SJSA1 (cell line): Measurements from ENCODE around the gene ACD. TPM values are rescaled to one million over a fixed set of nuclear protein-coding genes. Genes with fewer than 3 reads are reported as not detected.

ENCODE experiments used
- DNase-seq, 2 experiments: peaks; one replicate each; pipeline ENCODE4 v3.0.0-alpha.2; 2015 to 2020; ENCODE audit warnings: low spot score in 2 of 2, low read depth in 1 of 2
- H3K27ac ChIP-seq: fragments of 250-450 bp; sonication (Bioruptor Pico); 2 replicates; pipeline ENCODE4 v1.5.1; 2020; ENCODE audit warnings: mild to moderate bottlenecking, moderate library complexity
- H3K27me3 ChIP-seq: fragments of 250-450 bp; sonication (Bioruptor Pico); replicated peaks from 2 replicates; pipeline ENCODE4 v1.5.1; 2020; ENCODE audit warnings: mild to moderate bottlenecking, moderate library complexity
- H3K36me3 ChIP-seq: fragments of 250-450 bp; sonication (Bioruptor Pico); 2 replicates; pipeline ENCODE4 v1.5.1; 2020; ENCODE audit warnings: mild to moderate bottlenecking
- H3K4me1 ChIP-seq: fragments of 250-450 bp; sonication (Bioruptor Pico); replicated peaks from 2 replicates; pipeline ENCODE4 v1.6.1; 2021; ENCODE audit warnings: mild to moderate bottlenecking
- H3K4me3 ChIP-seq: fragments of 250-450 bp; sonication (Bioruptor Pico); 2 replicates; pipeline ENCODE4 v1.5.1; 2020; ENCODE audit warnings: mild to moderate bottlenecking
- H3K9me3 ChIP-seq: fragments of 250-450 bp; sonication (Bioruptor Pico); replicated peaks from 2 replicates; pipeline ENCODE4 v1.5.1; 2020; ENCODE audit warnings: mild to moderate bottlenecking
- total RNA-seq: library from RNA; depleted of rRNA; stranded (reverse); fragments of >200 nt; shearing (Covaris generic); gene quantifications from 2 replicates; pipeline ENCODE4 v1.2.3, GENCODE V29; 2014

ACD gene
- total RNA-seq, 1 experiment from 2014 or later: 33.0 TPM

GRCh38 chr16:67653128-67653788 lies 6.8 kb downstream of the ACD start:
- H3K36me3 ChIP-seq: peaks cover 41% of the 10 kb centered on the region
- peaks cover 40% of the 10 kb centered on the region for H3K27me3 ChIP-seq
- H3K27ac ChIP-seq: no peak overlapping the region; the same call in 1 of the 2 replicates
- H3K4me1 ChIP-seq: peaks cover 30% of the 10 kb centered on the region
- peak; percentile 67 to 88 for DNase-seq
- H3K9me3 ChIP-seq: no peaks in the 10 kb centered on the region; the same call in 1 of the 2 replicates
- peak overlapping the region; percentile 74 for H3K4me3 ChIP-seq

DNA sequence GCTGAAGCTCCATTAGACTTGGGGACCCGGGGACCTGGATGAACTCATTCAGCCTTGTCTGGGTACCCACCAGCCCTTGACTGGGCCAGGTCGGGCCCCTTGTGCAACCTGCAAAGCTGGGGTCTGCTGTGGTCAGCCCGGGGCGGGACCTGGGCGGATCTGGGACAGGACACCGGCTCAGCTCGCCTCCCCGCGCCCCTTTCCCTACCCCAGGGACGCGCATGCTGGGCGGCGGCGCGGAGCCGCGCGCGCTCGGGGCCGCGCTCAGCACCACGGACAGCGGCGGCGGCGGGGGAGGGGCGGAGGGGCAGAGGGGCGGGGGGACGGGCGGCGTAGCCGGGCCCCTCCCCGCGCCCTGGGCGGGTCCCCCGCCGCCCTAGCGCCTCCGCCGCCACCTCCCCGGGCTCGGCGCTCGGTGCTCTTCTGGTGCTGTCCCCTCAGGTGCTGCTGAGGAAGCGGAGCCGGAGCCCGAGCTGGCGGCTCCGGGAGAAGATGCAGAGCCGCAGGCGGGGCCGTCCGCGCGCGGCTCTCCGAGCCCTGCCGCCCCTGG lies 7.4 kb downstream of the ACD start:
- Histone ChIP-seq H3K4me1 (peaks cover 30% of the 10 kb centered on the region), H3K27ac (no peak overlapping the region), H3K9me3 (no peaks in the 10 kb centered on the region; the same call in 1 of the 2 replicates), H3K4me3 (peak overlapping the region; percentile 74), H3K36me3 (peaks cover 36% of the 10 kb centered on the region), H3K27me3 (peaks cover 46% of the 10 kb centered on the region)
- peak in 1 of 2 experiments; percentile 54 for DNase-seq

DNA sequence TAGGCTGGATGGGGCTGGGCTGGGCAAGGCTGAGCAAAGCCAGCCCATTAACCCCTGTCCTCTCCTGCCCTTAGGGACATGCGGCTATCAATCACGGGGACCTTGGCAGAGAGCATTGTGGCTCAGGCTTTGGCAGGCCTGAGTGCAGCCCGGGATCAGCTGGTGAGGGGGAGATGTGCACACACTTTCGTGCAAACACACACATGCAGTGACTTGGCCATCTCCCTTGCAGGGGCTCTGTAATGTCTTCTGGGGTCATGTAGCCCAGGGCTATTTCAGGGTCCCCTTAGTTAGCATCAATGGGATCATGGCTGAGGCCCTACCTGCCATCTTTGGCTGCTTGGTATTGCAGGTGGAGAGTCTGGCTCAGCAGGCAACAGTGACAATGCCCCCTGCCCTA lies 8.2 kb downstream of the ACD start:
- Histone ChIP-seq H3K27ac (no peak overlapping the region), H3K4me3 (no peak overlapping the region), H3K4me1 (peaks cover 30% of the 10 kb centered on the region), H3K36me3 (peaks cover 28% of the 10 kb centered on the region), H3K27me3 (peaks cover 53% of the 10 kb centered on the region), H3K9me3 (no peaks in the 10 kb centered on the region; the same call in 1 of the 2 replicates)
- DNase-seq: no peak

DNA sequence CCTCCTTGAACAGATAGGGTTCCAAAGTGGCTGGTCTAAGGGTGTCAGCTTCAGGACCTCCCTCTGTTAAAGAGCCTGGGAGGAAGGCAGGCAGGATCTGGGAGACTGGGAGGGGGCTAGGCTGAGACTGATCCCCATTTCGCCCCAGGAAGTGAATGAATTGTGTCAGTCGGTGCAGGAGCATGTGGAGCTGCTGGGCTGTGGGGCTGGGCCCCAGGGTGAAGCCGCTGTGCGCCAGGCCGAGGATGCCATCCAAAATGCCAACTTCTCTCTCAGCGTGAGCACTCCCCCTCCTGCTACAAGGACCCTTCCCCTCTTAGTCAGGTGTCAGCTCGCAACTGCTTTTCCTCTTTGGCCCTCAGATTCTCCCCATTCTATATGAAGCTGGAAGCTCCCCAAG lies 9.0 kb downstream of the ACD start:
- peaks cover 61% of the 10 kb centered on the region for H3K27me3 ChIP-seq
- H3K36me3 ChIP-seq: peaks cover 22% of the 10 kb centered on the region
- no peak overlapping the region for H3K27ac ChIP-seq
- H3K9me3 ChIP-seq: no peaks in the 10 kb centered on the region; the same call in 1 of the 2 replicates
- no peak overlapping the region for H3K4me3 ChIP-seq
- DNase-seq: no peak
- H3K4me1 ChIP-seq: peaks cover 30% of the 10 kb centered on the region

GRCh38 chr16:67650023-67650422 lies 10.0 kb downstream of the ACD start:
- peaks cover 13% of the 10 kb centered on the region for H3K36me3 ChIP-seq
- H3K27ac ChIP-seq: no peak overlapping the region
- H3K4me1 ChIP-seq: peaks cover 27% of the 10 kb centered on the region
- H3K27me3 ChIP-seq: peaks cover 71% of the 10 kb centered on the region
- no peak for DNase-seq
- H3K9me3 ChIP-seq: no peaks in the 10 kb centered on the region; the same call in 1 of the 2 replicates
- no peak overlapping the region for H3K4me3 ChIP-seq

DNA sequence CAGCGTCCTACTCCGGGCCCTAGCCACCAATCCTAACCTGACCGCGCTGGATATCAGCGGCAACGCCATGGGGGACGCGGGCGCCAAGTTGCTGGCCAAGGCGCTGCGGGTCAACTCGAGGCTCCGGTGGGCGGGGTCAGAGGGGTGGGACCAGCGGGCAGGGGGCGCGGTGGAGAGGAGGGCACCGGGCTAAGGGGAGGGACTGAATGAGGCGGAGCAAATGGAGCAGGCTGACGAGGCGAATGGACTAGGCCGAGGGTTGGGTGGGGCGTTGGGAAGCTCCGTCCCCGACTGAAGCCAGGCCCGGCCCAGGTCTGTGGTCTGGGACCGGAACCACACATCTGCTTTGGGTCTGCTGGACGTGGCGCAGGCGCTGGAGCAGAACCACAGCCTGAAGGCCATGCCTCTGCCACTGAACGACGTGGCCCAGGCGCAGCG lies 10.5 kb downstream of the ACD start:
- Histone ChIP-seq H3K27me3 (peaks cover 76% of the 10 kb centered on the region), H3K27ac (no peak overlapping the region), H3K4me3 (no peak overlapping the region), H3K4me1 (peaks cover 27% of the 10 kb centered on the region), H3K9me3 (no peaks in the 10 kb centered on the region; the same call in 1 of the 2 replicates), H3K36me3 (peaks cover 8% of the 10 kb centered on the region)
- no peak for DNase-seq

- Histone ChIP-seq H3K4me3 (no peak overlapping the region), H3K4me1 (peaks cover 20% of the 10 kb centered on the region), H3K36me3 (0 out of 2 replicates have a peak, but pooled peaks cover 3% of the 10 kb centered on the region), H3K9me3 (no peaks in the 10 kb centered on the region; the same call in 1 of the 2 replicates), H3K27me3 (peaks cover 76% of the 10 kb centered on the region), H3K27ac (no peak overlapping the region)
- DNase-seq: no peak
Measured at GRCh38 chr16:67648764-67649407, 11.2 kb downstream of the ACD start.

- no peak for DNase-seq
- H3K4me1 ChIP-seq: peaks cover 15% of the 10 kb centered on the region
- H3K36me3 ChIP-seq: 0 out of 2 replicates have a peak, but pooled peaks cover 2% of the 10 kb centered on the region
- H3K27ac ChIP-seq: no peak overlapping the region
- H3K27me3 ChIP-seq: peaks cover 76% of the 10 kb centered on the region
- no peak overlapping the region for H3K4me3 ChIP-seq
- H3K9me3 ChIP-seq: no peaks in the 10 kb centered on the region; the same call in 1 of the 2 replicates
Measured at GRCh38 chr16:67648088-67648763, 11.8 kb downstream of the ACD start.

- DNase-seq: no peak
- H3K27me3 ChIP-seq: peaks cover 76% of the 10 kb centered on the region
- no peak overlapping the region for H3K27ac ChIP-seq
- H3K9me3 ChIP-seq: no peaks in the 10 kb centered on the region; the same call in 1 of the 2 replicates
- H3K36me3 ChIP-seq: no peaks in the 10 kb centered on the region
- peaks cover 11% of the 10 kb centered on the region for H3K4me1 ChIP-seq
- H3K4me3 ChIP-seq: no peak overlapping the region
Measured at GRCh38 chr16:67647681-67648080, 12.4 kb downstream of the ACD start.

- DNase-seq: no peak
- Histone ChIP-seq H3K27ac (no peak overlapping the region), H3K36me3 (no peaks in the 10 kb centered on the region), H3K4me3 (no peak overlapping the region), H3K9me3 (no peaks in the 10 kb centered on the region; the same call in 1 of the 2 replicates), H3K27me3 (peaks cover 71% of the 10 kb centered on the region), H3K4me1 (peaks cover 7% of the 10 kb centered on the region)
Measured at GRCh38 chr16:67647111-67647651, 12.9 kb downstream of the ACD start.

DNA sequence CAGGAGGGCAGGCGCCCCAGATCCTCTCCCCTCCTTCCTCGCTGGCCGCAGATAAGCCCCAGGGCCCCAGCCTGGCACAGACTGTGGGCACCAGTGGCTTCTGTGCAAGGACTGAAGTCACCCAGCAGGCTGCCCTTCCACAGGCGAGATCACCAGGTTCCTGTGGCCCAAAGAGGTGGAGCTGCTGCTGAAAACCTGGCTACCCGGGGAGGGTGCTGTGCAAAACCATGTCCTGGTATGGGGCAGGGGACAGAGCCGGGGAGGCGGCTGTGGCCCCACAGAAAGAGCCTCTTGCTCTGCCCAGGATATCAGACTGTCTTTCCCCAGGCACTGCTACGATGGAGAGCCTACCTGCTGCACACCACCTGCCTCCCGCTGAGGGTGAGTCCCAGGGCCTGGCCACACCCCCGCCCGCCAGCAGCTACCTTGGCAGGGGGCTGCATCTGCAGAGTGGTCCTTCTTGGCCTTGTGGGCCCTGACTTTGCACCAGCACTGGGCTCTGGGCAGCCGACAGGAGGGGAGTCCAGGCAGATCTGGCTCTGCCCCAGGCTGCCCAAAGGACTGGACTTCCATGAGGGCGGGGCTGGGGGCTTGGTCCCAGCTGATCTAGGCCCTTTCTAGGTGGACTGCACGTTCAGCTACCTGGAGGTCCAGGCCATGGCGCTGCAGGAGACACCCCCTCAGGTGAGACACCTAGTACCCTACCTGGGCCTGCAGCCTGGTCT lies 14.5 kb downstream of the ACD start:
- Histone ChIP-seq H3K4me3 (no peak overlapping the region), H3K27ac (no peak overlapping the region), H3K9me3 (no peaks in the 10 kb centered on the region; the same call in 1 of the 2 replicates), H3K36me3 (no peaks in the 10 kb centered on the region), H3K27me3 (peaks cover 58% of the 10 kb centered on the region), H3K4me1 (peaks cover 7% of the 10 kb centered on the region)
- no peak for DNase-seq

DNA sequence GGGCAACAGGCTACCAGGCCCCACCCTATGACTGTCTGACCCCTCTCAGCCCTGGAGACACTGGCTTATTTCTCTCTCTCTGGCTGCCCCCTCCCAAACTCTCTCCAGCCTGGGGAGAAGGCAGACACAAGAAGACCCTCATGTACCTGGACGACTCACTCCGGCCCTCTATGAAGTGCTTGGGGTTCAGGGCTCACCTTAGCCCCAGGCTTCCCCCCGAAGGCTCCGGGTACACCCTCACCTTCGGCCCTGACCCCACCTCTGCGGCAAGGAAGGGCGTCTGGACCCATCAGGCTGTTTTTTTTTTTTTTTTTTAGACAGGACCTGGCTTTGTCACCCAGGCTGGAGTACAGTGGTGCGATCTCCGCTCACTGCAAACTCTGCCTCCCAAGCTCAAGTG lies 16.0 kb downstream of the ACD start:
- Histone ChIP-seq H3K4me3 (no peak overlapping the region), H3K9me3 (no peaks in the 10 kb centered on the region; the same call in 1 of the 2 replicates), H3K36me3 (peaks cover 7% of the 10 kb centered on the region), H3K27me3 (peaks cover 43% of the 10 kb centered on the region), H3K27ac (no peak overlapping the region), H3K4me1 (peaks cover 7% of the 10 kb centered on the region)
- no peak for DNase-seq
